CD4-positive, alpha-beta T cell treated with Interleukin-15 for 4 hours (primary cell): ENCODE measurements around the gene ESYT2.

ENCODE experiments used
- DNase-seq: peaks from one replicate; pipeline ENCODE4 v3.0.0-alpha.2; 2020; ENCODE audit warnings: low spot score

The ESYT2 gene

DNA sequence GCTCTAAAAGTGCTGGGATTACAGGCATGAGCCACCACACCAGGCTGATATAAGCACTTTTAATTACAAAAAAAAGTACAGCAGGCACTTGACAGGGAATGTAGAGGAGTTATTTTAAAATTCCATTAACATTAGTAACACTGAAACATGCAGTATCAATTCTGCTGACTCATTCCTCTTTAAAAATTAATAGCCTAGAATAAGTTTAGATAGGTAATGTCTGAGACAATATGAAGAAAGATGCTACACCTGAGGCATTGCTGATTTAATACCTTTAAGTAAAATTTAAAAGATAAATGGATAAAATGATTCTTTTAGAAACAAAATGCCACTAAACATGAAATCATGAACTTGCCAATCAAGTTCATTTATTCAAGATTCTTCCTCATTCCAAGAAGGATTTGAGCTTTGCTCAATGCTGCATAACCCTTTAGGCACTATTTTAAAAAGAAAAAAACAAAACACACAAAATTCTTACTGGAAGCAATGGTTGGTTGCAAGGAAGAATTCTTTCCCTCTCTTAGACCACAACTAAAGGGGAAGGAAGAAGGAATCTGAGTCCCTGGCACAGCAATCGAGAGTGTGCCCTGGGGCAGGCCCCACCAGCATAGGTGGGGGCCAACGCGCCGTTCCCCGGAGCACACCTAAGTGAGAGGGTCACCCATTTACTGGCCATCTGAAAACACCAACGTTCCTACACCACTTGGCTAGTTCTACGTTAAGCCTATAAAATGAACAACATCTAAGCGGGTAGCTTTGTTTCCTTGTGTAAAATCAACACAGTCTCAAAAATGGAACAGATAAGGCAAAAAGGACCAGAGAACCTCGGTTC is 26.6 kb downstream of the ESYT2 start:
- DNase-seq = no peak

DNA sequence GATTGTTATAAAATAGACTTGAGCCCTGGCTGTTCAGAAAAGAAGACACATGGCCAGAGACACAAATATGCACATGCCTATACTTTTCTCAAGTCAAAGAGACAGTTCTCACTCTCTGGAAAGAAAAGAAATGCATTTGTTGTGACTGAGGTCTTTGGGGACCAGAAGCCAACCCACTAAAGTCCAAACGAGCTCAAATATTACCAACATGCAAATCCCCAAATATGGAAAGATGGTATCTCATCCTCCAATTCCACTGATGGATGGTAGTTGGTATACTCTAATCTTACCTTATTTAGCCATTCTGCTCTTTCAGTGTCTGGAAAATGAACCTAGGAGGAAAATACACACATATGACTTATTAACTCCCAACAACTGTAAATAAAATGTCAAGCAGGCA is 30.6 kb downstream of the ESYT2 start:
- DNase-seq = no peak

DNA sequence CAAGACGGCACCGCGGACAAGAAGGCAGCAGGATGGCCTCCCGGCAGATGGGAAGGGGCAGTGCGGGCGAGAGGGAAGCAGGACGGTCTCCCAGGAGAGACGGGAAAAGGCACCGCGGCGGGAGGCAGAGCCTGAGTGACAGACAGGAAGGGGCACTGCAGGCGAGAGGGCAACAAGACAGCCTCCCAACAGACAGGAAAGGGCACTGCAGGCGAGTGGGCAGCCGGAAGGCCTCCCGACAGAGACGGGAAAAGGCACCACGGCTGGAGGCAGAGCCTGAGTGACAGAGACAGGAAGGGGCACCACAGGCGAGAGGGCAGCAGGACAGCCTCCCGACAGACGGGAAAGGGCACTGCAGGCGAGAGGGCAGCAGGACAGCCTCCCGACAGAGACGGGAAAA is 32.6 kb downstream of the ESYT2 start:
- DNase-seq = no peak

- no peak for DNase-seq
Observed at GRCh38 chr7:158795272-158795671, 34.0 kb downstream of the ESYT2 start.

GRCh38 chr7:158791107-158791506 is 38.2 kb downstream of the ESYT2 start:
- no peak for DNase-seq

DNA sequence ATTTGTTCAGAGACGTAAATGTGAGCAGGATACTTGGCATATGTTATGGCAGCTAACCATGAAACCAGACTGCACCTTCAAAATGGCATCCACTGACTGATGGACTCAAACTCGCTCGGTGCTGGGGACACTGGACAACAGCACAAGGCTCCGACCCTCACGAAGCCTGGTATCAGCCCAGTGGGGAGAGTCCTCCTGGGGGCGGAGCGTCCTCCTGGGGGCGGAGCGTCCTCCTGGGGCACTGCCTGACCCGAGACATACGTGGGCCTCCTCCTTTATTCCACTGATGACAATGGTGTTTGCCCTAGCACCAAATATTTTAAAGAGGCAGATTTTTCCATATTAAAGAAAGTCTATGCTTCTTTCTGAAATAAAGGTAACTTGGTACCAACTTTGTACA is 39.5 kb downstream of the ESYT2 start:
- no peak for DNase-seq

GRCh38 chr7:158786898-158787297 is 42.4 kb downstream of the ESYT2 start:
- DNase-seq = no peak

DNA sequence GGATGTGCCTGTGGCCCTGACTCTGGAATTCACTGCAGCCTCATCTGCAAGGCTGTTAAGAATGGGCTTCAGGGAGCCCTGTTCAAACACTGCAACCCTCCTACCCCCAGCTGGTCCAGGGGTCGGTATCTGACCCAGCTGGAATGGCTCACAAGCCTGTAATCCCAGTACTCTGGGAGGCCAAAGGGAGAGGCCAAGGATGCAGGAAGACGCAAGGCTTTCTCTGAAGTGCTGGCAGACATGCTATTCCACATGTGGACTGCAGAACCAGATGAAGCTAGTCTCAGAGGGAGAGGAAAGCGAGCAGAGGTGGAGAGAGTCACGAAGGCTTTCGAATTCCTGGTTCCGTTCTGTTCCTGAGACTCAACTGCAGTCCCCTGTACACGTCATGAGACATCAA is 45.0 kb downstream of the ESYT2 start:
- no peak for DNase-seq

- no peak for DNase-seq
Observed at GRCh38 chr7:158783595-158783994, 45.7 kb downstream of the ESYT2 start.

DNA sequence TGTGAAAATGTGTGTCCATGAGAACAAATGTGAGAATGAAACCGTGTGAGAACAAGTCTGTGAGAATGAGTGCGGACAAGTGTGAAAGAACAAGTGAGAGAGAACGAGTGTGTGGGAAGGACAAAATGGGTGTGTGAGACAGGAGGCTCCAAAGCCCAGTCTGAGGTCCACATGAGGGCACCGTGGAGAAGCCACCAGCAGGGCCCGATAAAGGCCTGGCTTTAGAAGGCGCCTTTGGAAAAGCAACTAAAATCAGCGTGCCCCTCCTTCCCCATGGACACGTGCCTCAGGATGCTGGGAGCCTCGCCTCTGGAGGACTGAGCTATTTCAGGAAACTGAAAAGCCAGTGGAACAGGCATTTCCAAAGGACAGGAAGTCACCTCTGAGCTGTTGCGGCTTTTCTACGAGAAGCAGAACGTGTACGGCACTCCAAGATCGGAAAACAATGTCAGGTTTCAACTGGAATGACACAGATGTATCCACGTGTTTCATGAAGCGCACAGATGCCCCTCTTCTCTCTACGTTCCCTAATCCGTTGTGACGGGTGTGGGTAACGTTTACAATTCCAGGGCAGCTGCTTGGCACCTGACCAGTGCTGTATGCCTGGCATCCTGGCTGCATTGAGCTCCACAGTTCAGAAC is 46.4 kb downstream of the ESYT2 start:
- no peak for DNase-seq

DNA sequence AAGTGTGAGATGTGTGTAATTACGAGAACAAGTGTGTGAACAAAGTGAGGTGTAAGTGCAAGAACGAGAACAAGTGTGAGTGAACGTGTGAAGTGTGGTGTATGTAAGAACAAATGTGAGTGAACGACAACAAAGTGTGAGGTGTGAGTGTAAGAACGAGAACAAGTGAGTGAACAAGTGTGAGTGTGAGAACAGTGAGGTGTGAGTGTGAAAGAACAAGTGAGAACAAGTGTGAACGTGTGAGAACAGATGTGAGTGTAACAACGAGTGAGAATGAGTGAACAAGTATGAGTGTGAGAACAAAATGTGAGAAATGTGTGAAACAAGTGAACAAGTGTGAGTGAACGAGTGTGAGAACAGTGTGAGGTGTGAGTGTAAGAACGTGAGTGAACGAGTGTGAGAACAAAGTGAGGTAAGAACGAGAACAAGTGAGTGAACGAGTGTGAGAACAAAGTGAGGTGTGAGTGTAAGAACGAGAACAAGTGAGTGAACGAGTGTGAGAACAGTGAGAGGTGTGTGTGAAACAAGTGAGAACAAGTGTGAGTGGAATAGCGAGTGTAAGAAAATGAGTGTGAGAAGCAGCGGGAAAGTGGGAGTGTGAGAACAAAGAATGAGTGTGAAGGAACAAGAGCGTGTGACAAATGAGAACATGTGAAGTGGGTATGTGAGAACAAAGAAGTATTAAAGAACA is 47.2 kb downstream of the ESYT2 start:
- DNase-seq = no peak

GRCh38 chr7:158781217-158781973 is 47.9 kb downstream of the ESYT2 start:
- DNase-seq = no peak

GRCh38 chr7:158779061-158780000 is 50.0 kb downstream of the ESYT2 start:
- no peak for DNase-seq

DNA sequence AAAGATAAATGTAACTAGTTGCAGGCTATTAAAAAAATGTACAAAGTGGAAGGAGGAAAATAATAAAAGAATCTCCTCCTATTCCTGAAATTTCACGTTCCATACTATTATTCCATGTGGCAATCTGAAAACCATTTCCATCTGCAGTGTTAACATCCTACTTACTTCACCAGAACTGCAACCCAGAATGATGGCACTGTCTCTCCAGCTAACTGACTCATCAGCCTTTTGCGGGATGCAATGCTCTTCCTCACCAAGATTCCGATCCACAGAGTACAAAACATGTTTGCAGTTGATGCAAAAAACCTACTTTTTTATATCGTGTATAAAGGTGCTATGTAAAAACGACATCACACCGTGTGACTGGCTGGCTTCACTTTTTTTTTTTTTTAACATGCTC is 50.8 kb downstream of the ESYT2 start:
- no peak for DNase-seq

- no peak for DNase-seq
Observed at GRCh38 chr7:158777793-158778192, 51.5 kb downstream of the ESYT2 start.

DNA sequence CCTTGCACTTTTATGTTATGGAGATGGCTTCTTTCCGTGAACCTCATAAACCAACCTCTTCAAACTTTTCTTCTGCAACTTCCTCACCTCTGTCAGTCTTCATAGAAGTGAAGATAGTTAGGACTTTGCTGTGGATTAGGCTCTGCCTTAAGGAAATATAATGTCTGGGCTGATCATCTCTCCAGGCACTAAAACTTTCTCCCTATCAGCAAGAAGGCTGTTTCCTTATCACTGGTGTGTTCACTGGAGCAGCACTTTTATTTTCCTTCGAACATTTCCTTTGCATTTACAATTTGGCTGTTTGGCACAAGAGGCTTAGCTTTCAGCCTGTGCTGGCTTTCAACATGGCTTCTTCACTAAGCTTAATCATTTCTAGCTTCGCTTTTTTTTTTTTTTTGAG is 52.8 kb downstream of the ESYT2 start:
- DNase-seq = no peak

- no peak for DNase-seq
Observed at GRCh38 chr7:158774952-158775351, 54.4 kb downstream of the ESYT2 start.

DNA sequence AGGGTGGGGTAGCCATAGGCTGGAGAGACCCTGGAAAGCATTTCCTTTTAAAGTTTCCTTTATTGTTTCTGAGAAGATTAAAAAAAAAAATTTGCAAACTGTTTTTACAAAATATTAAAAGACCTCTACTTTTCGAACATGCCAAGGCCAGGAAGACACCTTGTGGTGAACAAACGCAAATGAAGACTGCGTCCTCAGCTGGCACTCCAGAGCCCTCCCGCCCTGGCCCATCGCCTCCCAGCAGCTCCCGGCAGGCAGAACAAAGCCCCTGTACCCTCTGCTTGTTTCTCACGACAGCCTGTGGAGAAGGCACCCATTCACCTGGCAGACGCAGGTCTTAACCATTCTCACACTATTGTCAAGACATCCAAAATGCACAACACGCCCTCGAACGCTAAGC is 56.4 kb downstream of the ESYT2 start:
- DNase-seq = no peak

DNA sequence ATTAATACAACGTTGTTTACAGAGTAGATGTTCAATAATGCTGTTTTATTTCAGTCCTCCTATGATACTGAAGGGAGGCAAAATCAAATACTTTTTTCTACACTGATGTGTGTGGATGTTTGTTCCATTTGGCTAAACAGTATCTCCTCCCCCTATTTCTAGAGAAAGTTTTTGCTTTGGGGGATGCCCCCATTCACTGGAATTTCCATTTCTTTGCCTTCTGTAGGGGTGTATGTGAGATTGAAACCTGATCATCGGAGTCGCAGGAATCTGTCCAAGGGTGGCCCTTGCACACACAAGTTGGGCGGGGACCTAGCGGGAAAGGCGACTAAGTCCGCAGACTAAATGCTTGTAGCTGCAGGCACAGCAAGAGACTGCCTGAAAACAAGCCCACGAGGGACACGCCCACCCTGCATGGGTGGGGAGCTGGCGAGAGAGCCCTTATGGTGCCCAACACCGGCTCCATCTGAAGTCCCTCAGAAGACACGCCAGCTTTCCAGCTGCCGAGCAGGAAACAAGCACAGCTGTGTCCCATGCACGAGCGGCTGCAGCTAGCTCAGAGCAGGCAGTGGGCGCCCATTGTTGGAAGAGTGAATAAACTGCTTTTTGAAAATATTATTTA is 58.0 kb downstream of the ESYT2 start:
- no peak for DNase-seq

GRCh38 chr7:158767707-158768106 is 61.6 kb downstream of the ESYT2 start:
- DNase-seq = no peak
